ENCODE measurements around the gene ADPRM.

GRCh38 chr17:10657148-10657547 is 40.2 kb upstream of the ADPRM start, which contains the start of gene MYH3:
- TF ChIP-seq CTCF (IDR thresholded peaks at IDR 0.05) (no peak), POLR2A (IDR thresholded peaks at IDR 0.05) (no peak)

Data from heart left ventricle (tissue), 13 donors.